GM21526 (cell line): Measurements from ENCODE around the gene PLCG1.

ENCODE experiments used
- ATAC-seq: cut with Tn5 transposase; IDR thresholded peaks from one replicate; pipeline ENCODE4 v1.9.1; 2021; ENCODE audit warnings: moderate library complexity; ENCODE audit not compliant: unreplicated experiment, low FRiP score

The PLCG1 gene

GRCh38 chr20:41176711-41177552 is 39.6 kb downstream of the PLCG1 start:
- no peak for ATAC-seq

- ATAC-seq, result no peak
Measured at GRCh38 chr20:41177636-41178035, 40.3 kb downstream of the PLCG1 start.

- no peak for ATAC-seq
Measured at GRCh38 chr20:41178495-41178894, 41.2 kb downstream of the PLCG1 start.

- no peak for ATAC-seq
Measured at GRCh38 chr20:41178904-41179432, 41.6 kb downstream of the PLCG1 start.

GRCh38 chr20:41179961-41180360 is 42.6 kb downstream of the PLCG1 start:
- no peak for ATAC-seq

- no peak for ATAC-seq
Measured at GRCh38 chr20:41180599-41181333, 43.4 kb downstream of the PLCG1 start.

GRCh38 chr20:41181567-41181966 is 44.2 kb downstream of the PLCG1 start:
- ATAC-seq, result no peak

GRCh38 chr20:41182296-41183212 is 45.2 kb downstream of the PLCG1 start:
- ATAC-seq, result no peak

- ATAC-seq, result no peak
Measured at GRCh38 chr20:41183391-41183790, 46.0 kb downstream of the PLCG1 start.

- ATAC-seq, result no peak
Measured at GRCh38 chr20:41183831-41184230, 46.5 kb downstream of the PLCG1 start.

GRCh38 chr20:41185013-41185757 is 47.8 kb downstream of the PLCG1 start:
- ATAC-seq, result no peak

GRCh38 chr20:41187668-41188067 is 50.3 kb downstream of the PLCG1 start:
- ATAC-seq, result no peak

GRCh38 chr20:41191562-41192500 is 54.5 kb downstream of the PLCG1 start:
- ATAC-seq, result no peak

GRCh38 chr20:41192575-41192974 is 55.2 kb downstream of the PLCG1 start:
- no peak for ATAC-seq

- no peak for ATAC-seq
Measured at GRCh38 chr20:41196653-41197225, 59.4 kb downstream of the PLCG1 start.

GRCh38 chr20:41198443-41198842 is 61.1 kb downstream of the PLCG1 start:
- no peak for ATAC-seq

- ATAC-seq, result no peak
Measured at GRCh38 chr20:41200446-41201202, 63.3 kb downstream of the PLCG1 start.

GRCh38 chr20:41201760-41202159 is 64.4 kb downstream of the PLCG1 start:
- no peak for ATAC-seq
